Hepatocyte (in vitro differentiated cells): ENCODE results near the gene SLC5A12. TPM values are rescaled to one million over a fixed set of nuclear protein-coding genes. Genes with fewer than 3 reads are reported as not detected.
A peak's percentile ranks its signal among the peaks of the same experiment; 100 is the strongest.

ENCODE experiments used
- DNase-seq: peaks from one replicate; pipeline ENCODE4 v3.0.0-alpha.2; 2016; ENCODE audit warnings: low spot score
- H2AFZ ChIP-seq: fragments of 200-600 bp; sonication (generic); 2 replicates; pipeline ENCODE4 v1.6.0; 2016; ENCODE audit warnings: antibody characterized with exemption, mild to moderate bottlenecking
- H3K27ac ChIP-seq: fragments of 200-600 bp; sonication (generic); 2 replicates; pipeline ENCODE4 v1.5.1; 2016; ENCODE audit warnings: mild to moderate bottlenecking
- H3K27me3 ChIP-seq: fragments of 200-600 bp; sonication (generic); 2 replicates; pipeline ENCODE4 v1.6.1; 2016
- H3K36me3 ChIP-seq: fragments of 200-600 bp; sonication (generic); replicated peaks from 2 replicates; pipeline ENCODE4 v1.5.1; 2016; ENCODE audit warnings: low read depth; ENCODE audit not compliant: insufficient read depth
- H3K4me1 ChIP-seq: fragments of 200-600 bp; sonication (generic); 2 replicates; pipeline ENCODE4 v1.5.1; 2016; ENCODE audit warnings: mild to moderate bottlenecking, moderate library complexity; ENCODE audit not compliant: insufficient read depth
- H3K4me2 ChIP-seq: fragments of 200-600 bp; sonication (generic); 2 replicates; pipeline ENCODE4 v1.6.0; 2016
- H3K4me3 ChIP-seq: fragments of 200-600 bp; sonication (generic); 2 replicates; pipeline ENCODE4 v1.5.1; 2016; ENCODE audit warnings: mild to moderate bottlenecking
- H3K79me2 ChIP-seq: fragments of 200-600 bp; sonication (generic); 2 replicates; pipeline ENCODE4 v1.6.0; 2017; ENCODE audit warnings: mild to moderate bottlenecking
- H3K9me2 ChIP-seq: fragments of 200-600 bp; sonication (generic); replicated peaks from 2 replicates; pipeline ENCODE4 v1.6.0; 2017; ENCODE audit warnings: mild to moderate bottlenecking; ENCODE audit not compliant: insufficient read depth
- H3K9me3 ChIP-seq: fragments of 200-600 bp; sonication (generic); 2 replicates; pipeline ENCODE4 v1.5.1; 2016; ENCODE audit warnings: low read depth, mild to moderate bottlenecking
- H4K20me1 ChIP-seq: fragments of 200-600 bp; sonication (generic); 2 replicates; pipeline ENCODE4 v1.6.0; 2016; ENCODE audit warnings: mild to moderate bottlenecking; ENCODE audit not compliant: insufficient read depth, poor library complexity, severe bottlenecking
- CTCF ChIP-seq: fragments of 200-600 bp; sonication (generic); IDR thresholded peaks from 2 replicates; pipeline ENCODE4 v1.5.1; 2016; ENCODE audit warnings: antibody characterized with exemption, mild to moderate bottlenecking; ENCODE audit not compliant: poor library complexity
- EZH2 ChIP-seq: fragments of 200-600 bp; sonication (generic); IDR thresholded peaks from 2 replicates; pipeline ENCODE4 v1.6.1; 2016; ENCODE audit warnings: antibody characterized with exemption, mild to moderate bottlenecking, borderline replicate concordance
- EZH2phosphoT487 ChIP-seq: fragments of 200-600 bp; sonication (generic); IDR thresholded peaks from one replicate; pipeline ENCODE4 v1.6.1; 2018; ENCODE audit warnings: antibody characterized with exemption, mild to moderate bottlenecking, low read depth, moderate library complexity; ENCODE audit not compliant: unreplicated experiment, severe bottlenecking
- WGBS: methylation state at CpG from one replicate; pipeline ENCODE4 v1.1.6; 2016; ENCODE audit warnings: low lambda C conversion rate; ENCODE audit errors: missing lambda C conversion rate; 5-methylcytosine and 5-hydroxymethylcytosine counted together
- polyA plus RNA-seq: library from polyadenylated mRNA; unstranded; fragments of >200 nt; fragmentation: Nextera tagmentation; extraction: Ambion mirVana; gene quantifications from 2 replicates; pipeline ENCODE4 v1.2.1, GENCODE V29; 2016
- total RNA-seq: library from RNA; depleted of rRNA; stranded (reverse); fragments of >200 nt; gene quantifications from 2 replicates; pipeline ENCODE4 v1.2.3, GENCODE V29; 2014

The SLC5A12 gene
- total RNA-seq (36.6 and 41.9 TPM in 2 replicates), polyA plus RNA-seq (37.8 and 39.6 TPM in 2 replicates)

GRCh38 chr11:26721948-26722475 lies at the start of gene SLC5A12:
SLC5A12 (minus strand) TSS chr11:26722060; CDS start chr11:26721714, 346 bp downstream.
- Histone ChIP-seq H3K4me1 (no peaks in the 10 kb centered on the region), H2AFZ (no peak within 1 kb of the TSS), H3K27ac (peak within 1 kb of the TSS; percentile 14), H3K4me2 (peak within 1 kb of the TSS; percentile 37), H3K27me3 (no peaks in the 10 kb centered on the region), H4K20me1 (no peaks in the 10 kb centered on the region), H3K4me3 (no peak within 1 kb of the TSS), H3K9me3 (no peaks in the 10 kb centered on the region), H3K36me3 (no peaks in the 10 kb centered on the region), H3K79me2 (no peaks in the 10 kb centered on the region), H3K9me2 (no peaks in the 10 kb centered on the region)
- DNase-seq, result peak; percentile 11
- 39% methylated on average over 3 of the region's 3 CpGs for WGBS
- TF ChIP-seq EZH2 (no peak), CTCF (no peak), EZH2phosphoT487 (no peak)

DNA sequence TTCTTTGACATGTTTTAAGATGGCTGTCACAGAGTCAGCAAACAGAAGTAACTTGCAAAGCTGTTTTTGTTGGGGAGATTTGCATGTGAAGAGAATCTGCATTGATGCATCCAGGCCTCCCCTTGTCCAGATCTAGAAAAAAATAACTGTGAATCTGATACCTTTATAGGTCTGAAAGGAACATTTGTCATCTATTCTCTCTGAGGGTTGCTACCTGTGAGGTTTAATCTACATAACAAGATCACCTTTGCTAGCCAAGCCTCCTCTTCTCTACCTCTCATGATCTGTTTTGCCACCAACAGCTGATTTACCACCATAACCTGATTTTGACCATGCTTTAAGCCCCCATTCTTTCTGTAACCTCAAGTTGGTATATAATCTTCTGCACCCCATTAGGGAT lies 47.2 kb upstream of the SLC5A12 start:
- Histone ChIP-seq H2AFZ (no peak overlapping the region), H3K4me1 (no peaks in the 10 kb centered on the region), H3K4me3 (no peak overlapping the region), H3K4me2 (no peak overlapping the region), H4K20me1 (no peaks in the 10 kb centered on the region), H3K9me3 (no peaks in the 10 kb centered on the region), H3K27ac (no peak overlapping the region), H3K36me3 (no peaks in the 10 kb centered on the region), H3K9me2 (no peaks in the 10 kb centered on the region), H3K79me2 (no peaks in the 10 kb centered on the region), H3K27me3 (no peaks in the 10 kb centered on the region)
- no peak for DNase-seq
- TF ChIP-seq CTCF (no peak), EZH2phosphoT487 (no peak), EZH2 (no peak)

GRCh38 chr11:26767060-26767459 lies 45.2 kb upstream of the SLC5A12 start:
- TF ChIP-seq CTCF (no peak), EZH2phosphoT487 (no peak), EZH2 (no peak)
- no peaks in the 10 kb centered on the region for H3K27me3 ChIP-seq

More at GRCh38 chr11:26767060-26767459, 45.2 kb upstream of the SLC5A12 start:
- Histone ChIP-seq H3K4me3 (no peak overlapping the region), H3K9me3 (no peaks in the 10 kb centered on the region), H2AFZ (no peak overlapping the region), H3K4me1 (no peaks in the 10 kb centered on the region), H3K4me2 (no peak overlapping the region), H3K79me2 (no peaks in the 10 kb centered on the region), H3K36me3 (no peaks in the 10 kb centered on the region), H3K9me2 (no peaks in the 10 kb centered on the region), H3K27ac (no peak overlapping the region), H4K20me1 (no peaks in the 10 kb centered on the region)
- no peak for DNase-seq
- 98% methylated on average over 2 of the region's 2 CpGs for WGBS
